Measurements from ENCODE around the gene CMPK2.

GRCh38 chr2:6826081-6826913, 39.4 kb downstream of the CMPK2 start:
- peak; percentile 98 for TF ChIP-seq CTCF (IDR thresholded peaks at IDR 0.05; ENCODE audit: borderline replicate concordance, extremely low read depth, low read length, poor library complexity, severe bottlenecking)
- no peak for TF ChIP-seq EZH2 (IDR thresholded peaks at IDR 0.05; ENCODE audit: borderline replicate concordance, low read depth, low read length, severe bottlenecking)
